Upper lobe of left lung (tissue), 4 donors: ENCODE measurements around the gene C10orf53.

ENCODE experiments used
- CTCF ChIP-seq, 6 experiments: fragments of 450-650 bp in 4 of 6; fragments of 200-600 bp in 2 of 6; sonication (generic) in 2 of 6; IDR thresholded peaks; one replicate each; pipeline ENCODE4 v1.5.1; 2016 to 2019; ENCODE audit warnings: antibody characterized with exemption in 6 of 6
- EP300 ChIP-seq, 4 donors: sonication (generic); formaldehyde crosslinking; IDR thresholded peaks; one replicate each; pipeline ENCODE4 v1.5.1; 2017; ENCODE audit warnings: antibody characterized with exemption in 4 of 4, control low read depth in 2 of 4
- POLR2A ChIP-seq, 4 donors: fragments of 450-650 bp; IDR thresholded peaks; one replicate each; pipeline ENCODE4 v1.5.1; 2016 to 2017; ENCODE audit warnings: antibody characterized with exemption in 4 of 4, mild to moderate bottlenecking in 2 of 4
- POLR2AphosphoS5 ChIP-seq, 2 donors: sonication (generic); formaldehyde crosslinking; IDR thresholded peaks; one replicate each; pipeline ENCODE4 v1.5.1; 2017; ENCODE audit warnings: antibody characterized with exemption in 2 of 2

GRCh38 chr10:49688920-49689319 is 9.5 kb downstream of the C10orf53 start:
- TF ChIP-seq POLR2A (IDR thresholded peaks at IDR 0.05), result no peak
- TF ChIP-seq CTCF (IDR thresholded peaks at IDR 0.05), result no peak
- no peak for TF ChIP-seq EP300 (IDR thresholded peaks at IDR 0.05)
- no peak for TF ChIP-seq POLR2AphosphoS5 (IDR thresholded peaks at IDR 0.05)
